K562 (cell line): ENCODE measurements around the gene TTC39B. TPM values are rescaled to one million over a fixed set of nuclear protein-coding genes. Genes with fewer than 3 reads are reported as not detected.

Experiments used
- ATAC-seq: fragments of 200-7000 bp; cut with Tn5 transposase; 3 replicates; pipeline ENCODE4 v1.9.1; 2020; ENCODE audit warnings: moderate library complexity
- BruUV-seq: library from RNA; stranded (reverse); fragments of 400-500 nt; replicated peaks from 2 replicates; lab custom pipeline; 2021; lab: Mats Ljungman, UMichigan
- CTCF ChIA-PET: fragments of 300-600 bp; formaldehyde crosslinking; extraction: SDS; loops from one replicate; lab custom pipeline; 2021; ENCODE audit warnings: low intra/inter-chr PET ratio; lab: Yijun Ruan, JAX
- POLR2A ChIA-PET: fragments of 300-600, 350-650 bp; sonication (Branson Sonifier 250); formaldehyde crosslinking; extraction: SDS; loops from one replicate; lab custom pipeline; 2021; ENCODE audit warnings: antibody characterized with exemption, inconsistent platforms; lab: Yijun Ruan, JAX
- DNase-seq, 4 experiments: peaks; one replicate each; pipeline versions ENCODE4 v3.0.0 to v3.0.0-alpha.2; 2011 to 2018; ENCODE audit warnings: low spot score in 3 of 4, mixed read lengths in 3 of 4; ENCODE audit errors: extremely low read depth in 1 of 4
- FAIRE-seq: peaks from 2 replicates; lab custom pipeline; 2011; peaks lifted over from hg19 to GRCh38; lab: Jason Lieb, UNC
- H2AFZ ChIP-seq: 2 replicates; pipeline ENCODE4 v1.6.0; 2011; ENCODE audit warnings: low read depth, low read length, control low read depth, inconsistent platforms
- H3K27ac ChIP-seq: fragments of 200-600 bp; 3 replicates; pipeline ENCODE4 v1.8.0; 2011; ENCODE audit warnings: low read depth, mild to moderate bottlenecking, control low read depth, inconsistent platforms, low read length, moderate library complexity, mixed read lengths; ENCODE audit errors: extremely low read depth
- H3K27me3 ChIP-seq, 2 experiments: fragments of 300-600 bp in 1 of 2; 2 replicates in 1 of 2; 3 replicates in 1 of 2; pipeline versions ENCODE4 v1.6.0 to v1.8.0; 2011; ENCODE audit warnings: inconsistent platforms in 2 of 2, low read length in 2 of 2, mild to moderate bottlenecking in 1 of 2, mixed read lengths in 1 of 2, moderate library complexity in 1 of 2; ENCODE audit not compliant: control insufficient read depth in 2 of 2, insufficient read depth in 2 of 2
- H3K36me3 ChIP-seq: fragments of 300-600 bp; 3 replicates; pipeline ENCODE4 v1.8.0; 2011; ENCODE audit warnings: mild to moderate bottlenecking, low read length, inconsistent platforms; ENCODE audit not compliant: control insufficient read depth, insufficient read depth
- H3K4me1 ChIP-seq, 2 experiments: fragments of 200-600 bp in 1 of 2; replicated peaks in 1 of 2; 2 replicates in 1 of 2; 3 replicates in 1 of 2; pipeline versions ENCODE4 v1.5.1 to v1.8.0; 2011; ENCODE audit warnings: inconsistent platforms in 2 of 2, low read length in 2 of 2, mild to moderate bottlenecking in 1 of 2, mixed read lengths in 1 of 2, moderate library complexity in 1 of 2; ENCODE audit not compliant: control insufficient read depth in 2 of 2, insufficient read depth in 2 of 2
- H3K4me2 ChIP-seq: 2 replicates; pipeline ENCODE4 v1.6.1; 2011; ENCODE audit warnings: low read length, control low read depth, inconsistent platforms, mixed read lengths; ENCODE audit not compliant: insufficient read depth
- H3K4me3 ChIP-seq: fragments of 200-600 bp; sonication (generic), shearing (Covaris generic); 2 replicates; pipeline ENCODE4 v1.5.1; 2016; ENCODE audit warnings: control low read depth, inconsistent platforms
- H3K79me2 ChIP-seq: fragments of 200-600 bp; 3 replicates; pipeline ENCODE4 v1.8.0; 2011; ENCODE audit warnings: low read length, inconsistent platforms; ENCODE audit not compliant: control insufficient read depth, insufficient read depth
- H3K9ac ChIP-seq, 2 experiments: 2 replicates each; pipeline versions ENCODE4 v1.6.0 to v1.6.1; 2011; ENCODE audit warnings: low read depth in 2 of 2, low read length in 2 of 2, control low read depth in 1 of 2, inconsistent platforms in 1 of 2, mild to moderate bottlenecking in 1 of 2, mixed read lengths in 1 of 2; ENCODE audit not compliant: insufficient read depth in 1 of 2
- H3K9me1 ChIP-seq: one replicate; pipeline ENCODE4 v1.6.0; 2011; ENCODE audit warnings: inconsistent platforms, mild to moderate bottlenecking, low read length, moderate library complexity; ENCODE audit not compliant: control insufficient read depth, insufficient read depth
- H3K9me3 ChIP-seq: replicated peaks from 2 replicates; pipeline ENCODE4 v1.5.1; 2011; ENCODE audit warnings: low read depth, low read length, inconsistent platforms; ENCODE audit not compliant: control insufficient read depth, insufficient read depth
- H4K20me1 ChIP-seq: replicated peaks from 2 replicates; pipeline ENCODE4 v1.6.1; 2011; ENCODE audit warnings: low read length, inconsistent platforms, mixed read lengths; ENCODE audit not compliant: control insufficient read depth, insufficient read depth
- BRCA1 ChIP-seq, 2 experiments: fragments of 450-650 bp in 1 of 2; sonication (generic) in 1 of 2; formaldehyde crosslinking in 1 of 2; IDR thresholded peaks; 2 replicates each; pipeline versions ENCODE4 v1.5.0 to v1.6.1; 2017 to 2020; ENCODE audit warnings: mild to moderate bottlenecking in 1 of 2, missing genetic modification reagents in 1 of 2
- MED1 ChIP-seq: sonication (generic); formaldehyde crosslinking; IDR thresholded peaks from 2 replicates; pipeline ENCODE4 v1.8.1; 2023; ENCODE audit warnings: missing genetic modification reagents, borderline replicate concordance
- RB1 ChIP-seq: fragments of 450-650 bp; IDR thresholded peaks from 2 replicates; pipeline ENCODE4 v1.6.1; 2017; ENCODE audit warnings: low read depth, mild to moderate bottlenecking
- SMARCB1 ChIP-seq: IDR thresholded peaks from 2 replicates; pipeline ENCODE4 v1.6.1; 2011; ENCODE audit warnings: improper control_type of control experiment, low read depth; ENCODE audit not compliant: insufficient read length
- TEAD1 ChIP-seq, 2 experiments: fragments of 450-650 bp in 1 of 2; sonication (generic) in 1 of 2; formaldehyde crosslinking; IDR thresholded peaks; 2 replicates each; pipeline versions ENCODE4 v1.4.0 to v1.8.0; 2020 to 2022; ENCODE audit warnings: mild to moderate bottlenecking in 2 of 2, missing genetic modification reagents in 1 of 2
- THRB ChIP-seq: fragments of 450-650 bp; formaldehyde crosslinking; conservative IDR thresholded peaks from 2 replicates; pipeline ENCODE4 v1.4.0; 2022; ENCODE audit warnings: mild to moderate bottlenecking, missing genetic modification characterization
- WGBS: fragments of 100-300 bp; shearing (Covaris generic); methylation state at CpG from one replicate; pipeline ENCODE4 v1.1.6; 2016; ENCODE audit warnings: low coverage, mixed read lengths; ENCODE audit not compliant: insufficient coverage; ENCODE audit errors: missing lambda C conversion rate; 5-methylcytosine and 5-hydroxymethylcytosine counted together
- in situ Hi-C: fragments of 300-500 bp; cut with MboI; formaldehyde crosslinking; loops from 4 replicates; pipeline ENCODE4 v1.15.0; 2018; ENCODE audit warnings: inconsistent platforms, mixed read lengths
- intact Hi-C: fragments of 100-400 bp; cut with micrococcal nuclease; formaldehyde crosslinking; loops from 2 replicates; pipeline ENCODE4 v1.14.2; 2022
- polyA plus RNA-seq, 8 experiments: library from polyadenylated mRNA; depleted of rRNA in 4 of 8; stranded (reverse) in 5 of 8; unstranded in 3 of 8; fragments of >200 nt; fragmentation: Nextera tagmentation in 2 of 8; fragmentation: Illumina TruSeq in 1 of 8; extraction: Ambion mirVana in 2 of 8; extraction: Trizol in 1 of 8; gene quantifications; 2 replicates each; pipeline versions ENCODE4 v1.2.1 to v1.2.3, GENCODE V29; 2011 to 2014; ENCODE audit warnings: inconsistent platforms in 1 of 8, missing spikeins in 1 of 8
- total RNA-seq, 7 experiments: library from RNA; depleted of rRNA in 6 of 7; stranded (reverse); fragments of >200 nt in 6 of 7; fragmentation: Illumina TruSeq in 2 of 7; extraction: Trizol in 2 of 7; gene quantifications; 2 replicates each; pipeline versions ENCODE4 v1.2.1 to v1.2.3, GENCODE V29; 2011 to 2021; ENCODE audit warnings: low replicate concordance in 1 of 7
- TF ChIP-seq, protein P1 (sequence below): sonication (generic); formaldehyde crosslinking; IDR thresholded peaks from 2 replicates; pipeline ENCODE4 v1.5.0; 2020; ENCODE audit warnings: missing genetic modification reagents
- TF ChIP-seq, protein P2 (sequence below): fragments of 250-450 bp; sonication (Bioruptor Pico); IDR thresholded peaks from 2 replicates; pipeline ENCODE4 v1.5.0; 2020; ENCODE audit warnings: mild to moderate bottlenecking, borderline replicate concordance
- TF ChIP-seq, protein P3 (sequence below): fragments of 200-800 bp; sonication (Bioruptor generic); IDR thresholded peaks from 2 replicates; pipeline ENCODE4 v1.6.1; 2017; ENCODE audit warnings: missing genetic modification characterization, missing compliant biosample characterization
- TF ChIP-seq, protein P4 (sequence below): sonication (generic); formaldehyde crosslinking; IDR thresholded peaks from 2 replicates; pipeline ENCODE4 v1.8.1; 2023; ENCODE audit warnings: mild to moderate bottlenecking, missing genetic modification reagents

The TTC39B gene
- total and polyA plus RNA-seq, 9 of the 15 experiments (the other 6 are each of a cell fraction or from before 2014, with no cell fraction given), result 0.32 to 1.2 (median 0.95) TPM

GRCh38 chr9:15235658-15236057 is 71.4 kb downstream of the TTC39B start:
- no peak for ATAC-seq
- no peak for TF ChIP-seq BRCA1 (IDR thresholded peaks at IDR 0.05)
- no peak for TF ChIP-seq BRCA1 (CRISPR knock-in tag; IDR thresholded peaks at IDR 0.05)
- TF ChIP-seq, protein P1, sequence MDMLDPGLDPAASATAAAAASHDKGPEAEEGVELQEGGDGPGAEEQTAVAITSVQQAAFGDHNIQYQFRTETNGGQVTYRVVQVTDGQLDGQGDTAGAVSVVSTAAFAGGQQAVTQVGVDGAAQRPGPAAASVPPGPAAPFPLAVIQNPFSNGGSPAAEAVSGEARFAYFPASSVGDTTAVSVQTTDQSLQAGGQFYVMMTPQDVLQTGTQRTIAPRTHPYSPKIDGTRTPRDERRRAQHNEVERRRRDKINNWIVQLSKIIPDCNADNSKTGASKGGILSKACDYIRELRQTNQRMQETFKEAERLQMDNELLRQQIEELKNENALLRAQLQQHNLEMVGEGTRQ (CRISPR knock-in tag), result no peak
- TF ChIP-seq MED1, result no peak
- TF ChIP-seq TEAD1 (CRISPR knock-in tag; IDR thresholded peaks at IDR 0.05), result no peak
- TF ChIP-seq, protein P2, sequence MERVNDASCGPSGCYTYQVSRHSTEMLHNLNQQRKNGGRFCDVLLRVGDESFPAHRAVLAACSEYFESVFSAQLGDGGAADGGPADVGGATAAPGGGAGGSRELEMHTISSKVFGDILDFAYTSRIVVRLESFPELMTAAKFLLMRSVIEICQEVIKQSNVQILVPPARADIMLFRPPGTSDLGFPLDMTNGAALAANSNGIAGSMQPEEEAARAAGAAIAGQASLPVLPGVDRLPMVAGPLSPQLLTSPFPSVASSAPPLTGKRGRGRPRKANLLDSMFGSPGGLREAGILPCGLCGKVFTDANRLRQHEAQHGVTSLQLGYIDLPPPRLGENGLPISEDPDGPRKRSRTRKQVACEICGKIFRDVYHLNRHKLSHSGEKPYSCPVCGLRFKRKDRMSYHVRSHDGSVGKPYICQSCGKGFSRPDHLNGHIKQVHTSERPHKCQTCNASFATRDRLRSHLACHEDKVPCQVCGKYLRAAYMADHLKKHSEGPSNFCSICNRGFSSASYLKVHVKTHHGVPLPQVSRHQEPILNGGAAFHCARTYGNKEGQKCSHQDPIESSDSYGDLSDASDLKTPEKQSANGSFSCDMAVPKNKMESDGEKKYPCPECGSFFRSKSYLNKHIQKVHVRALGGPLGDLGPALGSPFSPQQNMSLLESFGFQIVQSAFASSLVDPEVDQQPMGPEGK, result no peak
- TF ChIP-seq, protein P3, sequence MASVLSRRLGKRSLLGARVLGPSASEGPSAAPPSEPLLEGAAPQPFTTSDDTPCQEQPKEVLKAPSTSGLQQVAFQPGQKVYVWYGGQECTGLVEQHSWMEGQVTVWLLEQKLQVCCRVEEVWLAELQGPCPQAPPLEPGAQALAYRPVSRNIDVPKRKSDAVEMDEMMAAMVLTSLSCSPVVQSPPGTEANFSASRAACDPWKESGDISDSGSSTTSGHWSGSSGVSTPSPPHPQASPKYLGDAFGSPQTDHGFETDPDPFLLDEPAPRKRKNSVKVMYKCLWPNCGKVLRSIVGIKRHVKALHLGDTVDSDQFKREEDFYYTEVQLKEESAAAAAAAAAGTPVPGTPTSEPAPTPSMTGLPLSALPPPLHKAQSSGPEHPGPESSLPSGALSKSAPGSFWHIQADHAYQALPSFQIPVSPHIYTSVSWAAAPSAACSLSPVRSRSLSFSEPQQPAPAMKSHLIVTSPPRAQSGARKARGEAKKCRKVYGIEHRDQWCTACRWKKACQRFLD (CRISPR knock-in tag), result no peak
- no peak for TF ChIP-seq SMARCB1
- TF ChIP-seq THRB (CRISPR knock-in tag), result no peak
- TF ChIP-seq, protein P4, sequence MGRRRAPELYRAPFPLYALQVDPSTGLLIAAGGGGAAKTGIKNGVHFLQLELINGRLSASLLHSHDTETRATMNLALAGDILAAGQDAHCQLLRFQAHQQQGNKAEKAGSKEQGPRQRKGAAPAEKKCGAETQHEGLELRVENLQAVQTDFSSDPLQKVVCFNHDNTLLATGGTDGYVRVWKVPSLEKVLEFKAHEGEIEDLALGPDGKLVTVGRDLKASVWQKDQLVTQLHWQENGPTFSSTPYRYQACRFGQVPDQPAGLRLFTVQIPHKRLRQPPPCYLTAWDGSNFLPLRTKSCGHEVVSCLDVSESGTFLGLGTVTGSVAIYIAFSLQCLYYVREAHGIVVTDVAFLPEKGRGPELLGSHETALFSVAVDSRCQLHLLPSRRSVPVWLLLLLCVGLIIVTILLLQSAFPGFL (CRISPR knock-in tag), result no peak
- TF ChIP-seq RB1, result no peak

More at GRCh38 chr9:15235658-15236057, 71.4 kb downstream of the TTC39B start:
- FAIRE-seq (no peak), DNase-seq (no peak)
- in situ Hi-C loops (no loop called here), intact Hi-C loops (no loop called here)
- ChIA-PET CTCF (no interaction called here), POLR2A (no interaction called here)
- Histone ChIP-seq H3K9ac (no peak overlapping the region), H3K27me3 (no peaks in the 10 kb centered on the region), H3K4me3 (no peak overlapping the region), H3K9me1 (no peaks in the 10 kb centered on the region), H3K4me1 (no peaks in the 10 kb centered on the region), H3K36me3 (no peaks in the 10 kb centered on the region), H4K20me1 (no peaks in the 10 kb centered on the region), H2AFZ (no peak overlapping the region), H3K27ac (no peak overlapping the region), H3K79me2 (no peaks in the 10 kb centered on the region), H3K9me3 (no peaks in the 10 kb centered on the region), H3K4me2 (no peak overlapping the region)
- WGBS, result 17% methylated on average over 2 of the region's 2 CpGs
- BruUV-seq, result no TSS peak
